ENCODE data around the gene MGRN1.

MGRN1 gene

GRCh38 chr16:4700997-4701743 lies 76.5 kb downstream of the MGRN1 start:
- no peak for FAIRE-seq

GRCh38 chr16:4701791-4702465 lies 77.3 kb downstream of the MGRN1 start:
- no peak for FAIRE-seq

- no peak for FAIRE-seq
Observed at GRCh38 chr16:4702466-4702808, 77.8 kb downstream of the MGRN1 start.

- FAIRE-seq, result no peak
Observed at GRCh38 chr16:4703906-4704305, 79.3 kb downstream of the MGRN1 start.

GRCh38 chr16:4704491-4704890 lies 79.9 kb downstream of the MGRN1 start:
- no peak for FAIRE-seq

- FAIRE-seq, result no peak
Observed at GRCh38 chr16:4704913-4705312, 80.3 kb downstream of the MGRN1 start.

GRCh38 chr16:4706871-4707270 lies 82.2 kb downstream of the MGRN1 start:
- no peak for FAIRE-seq

GRCh38 chr16:4709481-4709880 lies 84.9 kb downstream of the MGRN1 start:
- no peak for FAIRE-seq

GRCh38 chr16:4713663-4714501 lies 89.3 kb downstream of the MGRN1 start:
- no peak for FAIRE-seq

GRCh38 chr16:4714996-4715395 lies 90.4 kb downstream of the MGRN1 start:
- FAIRE-seq, result no peak

GRCh38 chr16:4718466-4718865 lies 93.8 kb downstream of the MGRN1 start:
- no peak for FAIRE-seq

- FAIRE-seq, result no peak
Observed at GRCh38 chr16:4723071-4723767, 98.6 kb downstream of the MGRN1 start.

GRCh38 chr16:4724661-4725270 lies 100.1 kb downstream of the MGRN1 start:
- no peak for FAIRE-seq

- no peak for FAIRE-seq
Observed at GRCh38 chr16:4726616-4727015, 102.0 kb downstream of the MGRN1 start.

GRCh38 chr16:4728676-4729075 lies 104.0 kb downstream of the MGRN1 start:
- no peak for FAIRE-seq

GRCh38 chr16:4729876-4730275 lies 105.2 kb downstream of the MGRN1 start:
- no peak for FAIRE-seq

- no peak for FAIRE-seq
Observed at GRCh38 chr16:4733211-4733742, 108.7 kb downstream of the MGRN1 start.

GRCh38 chr16:4733747-4734062 lies 109.1 kb downstream of the MGRN1 start:
- FAIRE-seq, result no peak

- peak; percentile 40 for FAIRE-seq
Observed at GRCh38 chr16:4734063-4734729, 109.6 kb downstream of the MGRN1 start, which contains the start of the genes ANKS3 and DNAAF8. TSS of gene ANKS3 (minus strand) at chr16:4734271. CDS start at chr16:4730149, 4,122 bp downstream. TSS of gene DNAAF8 (plus strand) at chr16:4734537. CDS start at chr16:4736515, 1,978 bp downstream.

GRCh38 chr16:4734730-4735535 lies 110.3 kb downstream of the MGRN1 start:
- FAIRE-seq, result no peak

GRCh38 chr16:4736546-4736945 lies 111.9 kb downstream of the MGRN1 start:
- FAIRE-seq, result no peak

Data from TTC549 (cell line).